Pancreas (tissue), 10 donors: ENCODE measurements around the gene SUB1. TPM values are rescaled to one million over a fixed set of nuclear protein-coding genes. Genes with fewer than 3 reads are reported as not detected.
"Not testable (repeated sequence)": the region's sequence is repeated elsewhere in the genome, so short reads cannot be mapped to it uniquely, and the experiment has no call there.

Experiments used
- ATAC-seq, 4 donors: fragments of 200-7000 bp; cut with Tn5 transposase; one replicate each; pipeline versions ENCODE4 v1.8.0 to v1.9.1; 2020; ENCODE audit warnings: mild to moderate bottlenecking in 4 of 4, moderate library complexity in 4 of 4
- DNase-seq, 6 donors: peaks; one replicate each; pipeline ENCODE4 v3.0.0-alpha.2; 2020
- FAIRE-seq: peaks from 2 replicates; lab custom pipeline; 2012; peaks lifted over from hg19 to GRCh38; lab: Jason Lieb, UNC
- H3K27ac ChIP-seq, 4 donors: fragments of 200-600 bp; sonication (generic); 1 replicate in 3 of 4; 2 replicates in 1 of 4; pipeline versions ENCODE4 v1.5.0 to v1.8.0; 2020
- H3K27me3 ChIP-seq, 4 donors: fragments of 200-600 bp; one replicate each; pipeline ENCODE4 v1.8.0; 2021
- H3K36me3 ChIP-seq, 3 donors: fragments of 200-600 bp; sonication (generic) in 1 of 3; one replicate each; pipeline versions ENCODE4 v1.5.0 to v1.8.0; 2020 to 2021
- H3K4me1 ChIP-seq, 3 donors: fragments of 200-600 bp; one replicate each; pipeline ENCODE4 v1.8.0; 2021
- H3K4me3 ChIP-seq, 4 donors: fragments of 200-600 bp; sonication (generic) in 2 of 4; one replicate each; pipeline versions ENCODE4 v1.5.0 to v1.8.0; 2020 to 2021
- H3K9me3 ChIP-seq, 4 donors: fragments of 200-600 bp; one replicate each; pipeline ENCODE4 v1.8.0; 2021
- CTCF ChIP-seq, 4 donors: fragments of 200-600 bp; sonication (generic) in 3 of 4; IDR thresholded peaks; one replicate each; pipeline versions ENCODE4 v1.5.0 to v1.8.0; 2021; ENCODE audit warnings: antibody characterized with exemption in 4 of 4
- WGBS, 2 donors: extraction: QIAGEN DNeasy Blood & Tissue Kit; methylation state at CpG; one replicate each; pipeline ENCODE4 v1.1.7; 2013; 5-methylcytosine and 5-hydroxymethylcytosine counted together
- intact Hi-C, 3 donors: fragments of 100-400 bp; cut with DNase I; formaldehyde crosslinking; loops; one replicate each; pipeline versions ENCODE4 v1.11.1 to v1.14.2; 2022
- polyA plus RNA-seq, 2 donors: library from polyadenylated mRNA; stranded (reverse); fragments of 200-250 nt; gene quantifications; one replicate each; pipeline ENCODE4 v1.2.3, GENCODE V29; 2013
- total RNA-seq, 6 donors: library from RNA; stranded (reverse); fragmentation: NEBNext Ultra II Directional in 4 of 6; extraction: Animal tissue kit (Norgen Biotek cat#: 25700) in 4 of 6; gene quantifications; one replicate each; pipeline versions ENCODE4 v1.2.1 to v1.2.4, GENCODE V29; 2021 to 2023
- donor health status: healthy with polysubstance abuse.
- donor health status: DM: no; HTN: no; CAD: no; lungs with moderate emphysema.
- donor health status: DM: no; HTN: no; CAD: no.
- donor health status: control.
- donor health status: control.
- donor health status: Bipolar disorder and iron deficiency.
- donor health status: DM: yes; HTN: yes; CAD: no.
- donor health status: DM: no; HTN: no; CAD: no.
- donor health status: DM: no; HTN: no; CAD: no.
- donor health status: DM: yes; HTN: yes; CAD: no.

SUB1 gene
- total and polyA plus RNA-seq, 8 donors, result 42.5 to 91.7 (median 62.2) TPM

GRCh38 chr5:32565145-32565544, 20.2 kb upstream of the SUB1 start:
- Histone ChIP-seq H3K36me3 (no peaks in the 10 kb centered on the region), H3K4me3 (no peak overlapping the region), H3K27me3 (no peaks in the 10 kb centered on the region), H3K9me3 (no peaks in the 10 kb centered on the region), H3K4me1 (no peaks in the 10 kb centered on the region), H3K27ac (no peak overlapping the region)
- no peak for ATAC-seq
- DNase-seq, result no peak
- 35 to 45% methylated on average over 1 of the region's 1 CpG for WGBS, 2 donors
- intact Hi-C loops, result no loop called here
- no peak for FAIRE-seq
- TF ChIP-seq CTCF (IDR thresholded peaks at IDR 0.05), result no peak

GRCh38 chr5:32566319-32567111, 18.8 kb upstream of the SUB1 start:
- no peaks in the 10 kb centered on the region for H3K4me1 ChIP-seq
- no peaks in the 10 kb centered on the region for H3K27me3 ChIP-seq
- H3K36me3 ChIP-seq, result no peaks in the 10 kb centered on the region
- TF ChIP-seq CTCF (IDR thresholded peaks at IDR 0.05), result no peak
- FAIRE-seq (no peak), DNase-seq (no peak), ATAC-seq (no peak)
- H3K27ac ChIP-seq, result no peak overlapping the region
- intact Hi-C loops, result no loop called here
- H3K4me3 ChIP-seq, result no peak overlapping the region
- 53 to 61% methylated on average over 3 of the region's 3 CpGs for WGBS, 2 donors
- H3K9me3 ChIP-seq, result no peaks in the 10 kb centered on the region

- intact Hi-C loops, result no loop called here
- H3K27ac ChIP-seq, result no peak overlapping the region
- no peaks in the 10 kb centered on the region for H3K9me3 ChIP-seq
- H3K4me1 ChIP-seq, result no peaks in the 10 kb centered on the region
- 41 to 65% methylated on average over 1 of the region's 1 CpG for WGBS, 2 donors
- H3K4me3 ChIP-seq, result no peak overlapping the region
- ATAC-seq (no peak), FAIRE-seq (no peak), DNase-seq (no peak)
- no peaks in the 10 kb centered on the region for H3K27me3 ChIP-seq
- H3K36me3 ChIP-seq, result no peaks in the 10 kb centered on the region
- no peak for TF ChIP-seq CTCF (IDR thresholded peaks at IDR 0.05)
These were observed 14.2 kb upstream of the SUB1 start for GRCh38 chr5:32571128-32571527.

DNA sequence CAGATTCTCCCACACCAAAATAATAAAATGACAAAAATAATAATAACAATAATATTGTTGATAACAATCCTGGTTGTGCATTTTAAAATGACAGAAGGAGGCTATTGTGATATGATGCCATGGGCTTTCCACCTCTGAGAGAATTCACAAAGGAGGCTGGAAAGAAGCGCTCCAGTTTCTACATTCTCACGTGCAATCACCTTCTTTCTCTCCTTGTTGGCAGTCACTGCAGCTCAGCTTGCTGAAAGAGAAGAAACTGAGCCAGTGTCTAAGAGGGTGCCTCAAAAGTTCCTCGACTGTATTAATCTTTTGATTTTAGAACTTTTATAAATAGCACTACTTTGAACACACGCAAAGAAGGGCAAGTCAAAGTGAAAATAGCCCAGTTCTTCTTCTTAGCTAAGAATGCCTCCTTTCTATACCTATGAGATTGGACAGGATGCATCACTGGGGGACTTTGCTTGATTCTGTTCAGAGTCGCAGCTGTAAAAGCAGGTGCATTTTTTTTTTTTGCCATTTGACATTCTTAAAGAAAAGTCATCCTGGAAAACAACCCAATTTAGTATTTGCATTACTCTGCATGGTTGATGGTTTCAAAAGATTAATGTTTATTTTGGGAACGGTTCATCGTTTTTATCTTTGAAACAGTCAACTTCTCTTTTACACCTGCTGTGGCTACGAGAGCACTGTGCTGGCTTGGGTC, 12.4 kb upstream of the SUB1 start:
- Histone ChIP-seq H3K4me3 (no peak overlapping the region), H3K27me3 (no peaks in the 10 kb centered on the region), H3K27ac (no peak overlapping the region), H3K4me1 (no peaks in the 10 kb centered on the region), H3K36me3 (no peaks in the 10 kb centered on the region), H3K9me3 (no peaks in the 10 kb centered on the region)
- DNase-seq (no peak), FAIRE-seq (no peak), ATAC-seq (no peak)
- 52 to 56% methylated on average over 8 of the region's 8 CpGs for WGBS, 2 donors
- intact Hi-C loops, result no loop called here
- TF ChIP-seq CTCF (IDR thresholded peaks at IDR 0.05), result no peak

DNA sequence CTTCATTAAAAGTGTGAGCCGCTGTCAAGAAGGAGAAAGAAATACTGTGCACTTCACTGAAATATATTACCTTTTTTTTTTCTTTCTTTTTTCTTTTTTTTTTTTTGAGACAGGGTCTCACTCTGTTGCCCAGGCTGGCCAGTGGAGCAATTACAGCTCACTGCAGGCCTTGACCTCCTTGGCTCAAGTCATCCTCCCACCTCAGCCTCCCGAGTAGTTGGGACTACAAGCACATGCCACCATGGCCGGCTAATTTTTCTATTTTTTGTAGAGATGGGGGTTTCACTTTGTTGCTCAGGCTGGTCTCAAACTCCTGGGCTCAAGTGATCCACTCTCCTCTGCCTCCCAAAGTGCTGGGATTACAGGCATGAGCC, 11.9 kb upstream of the SUB1 start:
- H3K4me1 ChIP-seq, ATAC-seq, H3K27me3 ChIP-seq, H3K9me3 ChIP-seq, DNase-seq, H3K27ac ChIP-seq, H3K4me3 ChIP-seq, intact Hi-C loops, H3K36me3 ChIP-seq, FAIRE-seq: not testable (repeated sequence)
- WGBS, 2 donors, result 66 to 69% methylated on average over 3 of the region's 3 CpGs
